OCI-LY1 (cell line): Measurements from ENCODE around the gene PRMT3.

Experiments
- H2AFZ ChIP-seq: fragments of 200-600 bp; sonication (generic), shearing (Covaris generic); 2 replicates; pipeline ENCODE4 v1.6.0; 2014; ENCODE audit warnings: antibody characterized with exemption, mild to moderate bottlenecking, low read length
- H3F3A ChIP-seq: fragments of 200-600 bp; sonication (generic), shearing (Covaris generic); 2 replicates; pipeline ENCODE4 v1.6.0; 2014; ENCODE audit warnings: mild to moderate bottlenecking, antibody characterized with exemption, low read length, moderate library complexity; ENCODE audit not compliant: insufficient read depth
- H3K27ac ChIP-seq: fragments of 200-600 bp; sonication (generic); 2 replicates; pipeline ENCODE4 v1.5.1; 2014; ENCODE audit warnings: low read length, mixed run types, mild to moderate bottlenecking, low read depth; ENCODE audit not compliant: poor library complexity, severe bottlenecking
- H3K27me3 ChIP-seq: fragments of 200-600 bp; sonication (generic); 2 replicates; pipeline ENCODE4 v1.6.0; 2014; ENCODE audit warnings: antibody characterized with exemption, mild to moderate bottlenecking, low read length, moderate library complexity; ENCODE audit not compliant: insufficient read depth
- H3K36me3 ChIP-seq: fragments of 200-600 bp; sonication (generic); 2 replicates; pipeline ENCODE4 v1.6.1; 2014; ENCODE audit warnings: mild to moderate bottlenecking, antibody characterized with exemption, low read length, moderate library complexity, mixed read lengths; ENCODE audit not compliant: insufficient read depth
- H3K4me1 ChIP-seq: fragments of 200-600 bp; sonication (generic); 2 replicates; pipeline ENCODE4 v1.5.1; 2014; ENCODE audit warnings: mild to moderate bottlenecking, low read length, moderate library complexity; ENCODE audit not compliant: insufficient read depth, severe bottlenecking
- H3K4me2 ChIP-seq: fragments of 200-600 bp; sonication (generic), shearing (Covaris generic); 2 replicates; pipeline ENCODE4 v1.6.1; 2014; ENCODE audit warnings: low read length
- H3K4me3 ChIP-seq: fragments of 200-600 bp; sonication (generic); 2 replicates; pipeline ENCODE4 v1.5.1; 2014; ENCODE audit warnings: low read length, low read depth, mild to moderate bottlenecking, mixed read lengths; ENCODE audit not compliant: poor library complexity, severe bottlenecking
- H3K79me2 ChIP-seq: fragments of 200-600 bp; shearing (Covaris generic); 2 replicates; pipeline ENCODE4 v1.6.1; 2016; ENCODE audit warnings: mixed run types, low read length, mixed read lengths; ENCODE audit not compliant: insufficient read depth
- H3K9ac ChIP-seq: fragments of 200-600 bp; sonication (generic), shearing (Covaris generic); 2 replicates; pipeline ENCODE4 v1.6.1; 2014; ENCODE audit warnings: mild to moderate bottlenecking, low read length, mixed read lengths
- H3K9me2 ChIP-seq: fragments of 200-600 bp; sonication (generic), shearing (Covaris generic); 2 replicates; pipeline ENCODE4 v1.6.1; 2014; ENCODE audit warnings: low read depth, mild to moderate bottlenecking, low read length, mixed read lengths
- H3K9me3 ChIP-seq: fragments of 200-600 bp; shearing (Covaris generic); 2 replicates; pipeline ENCODE4 v1.6.1; 2014; ENCODE audit warnings: low read length, mixed read lengths
- H4K20me1 ChIP-seq: fragments of 200-600 bp; sonication (generic), shearing (Covaris generic); 2 replicates; pipeline ENCODE4 v1.6.0; 2016; ENCODE audit warnings: mild to moderate bottlenecking, low read length; ENCODE audit not compliant: insufficient read depth
- EZH2 ChIP-seq: fragments of 200-600 bp; sonication (generic), shearing (Covaris generic); IDR thresholded peaks from 2 replicates; pipeline ENCODE4 v1.8.0; 2017; ENCODE audit warnings: borderline replicate concordance, mixed run types, mild to moderate bottlenecking, antibody characterized with exemption, low read length, moderate library complexity, mixed read lengths
- TF ChIP-seq, protein P1 (sequence below): fragments of 200-600 bp; sonication (generic), shearing (Covaris generic); IDR thresholded peaks from 2 replicates; pipeline ENCODE4 v1.5.1; 2017; ENCODE audit warnings: mild to moderate bottlenecking, antibody characterized with exemption, low read length, moderate library complexity, mixed read lengths

The PRMT3 gene

GRCh38 chr11:20536784-20537183, 149.3 kb downstream of the PRMT3 start:
- no peaks in the 10 kb centered on the region for H3K79me2 ChIP-seq
- H3F3A ChIP-seq, result no peaks in the 10 kb centered on the region
- H3K4me3 ChIP-seq, result no peak overlapping the region
- TF ChIP-seq EZH2, result no peak
- TF ChIP-seq, protein P1, sequence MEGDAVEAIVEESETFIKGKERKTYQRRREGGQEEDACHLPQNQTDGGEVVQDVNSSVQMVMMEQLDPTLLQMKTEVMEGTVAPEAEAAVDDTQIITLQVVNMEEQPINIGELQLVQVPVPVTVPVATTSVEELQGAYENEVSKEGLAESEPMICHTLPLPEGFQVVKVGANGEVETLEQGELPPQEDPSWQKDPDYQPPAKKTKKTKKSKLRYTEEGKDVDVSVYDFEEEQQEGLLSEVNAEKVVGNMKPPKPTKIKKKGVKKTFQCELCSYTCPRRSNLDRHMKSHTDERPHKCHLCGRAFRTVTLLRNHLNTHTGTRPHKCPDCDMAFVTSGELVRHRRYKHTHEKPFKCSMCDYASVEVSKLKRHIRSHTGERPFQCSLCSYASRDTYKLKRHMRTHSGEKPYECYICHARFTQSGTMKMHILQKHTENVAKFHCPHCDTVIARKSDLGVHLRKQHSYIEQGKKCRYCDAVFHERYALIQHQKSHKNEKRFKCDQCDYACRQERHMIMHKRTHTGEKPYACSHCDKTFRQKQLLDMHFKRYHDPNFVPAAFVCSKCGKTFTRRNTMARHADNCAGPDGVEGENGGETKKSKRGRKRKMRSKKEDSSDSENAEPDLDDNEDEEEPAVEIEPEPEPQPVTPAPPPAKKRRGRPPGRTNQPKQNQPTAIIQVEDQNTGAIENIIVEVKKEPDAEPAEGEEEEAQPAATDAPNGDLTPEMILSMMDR, result no peak
- H3K27ac ChIP-seq, result no peak overlapping the region
- no peaks in the 10 kb centered on the region for H4K20me1 ChIP-seq
- no peak overlapping the region for H3K9ac ChIP-seq
- no peaks in the 10 kb centered on the region for H3K27me3 ChIP-seq
- no peak overlapping the region for H2AFZ ChIP-seq
- no peaks in the 10 kb centered on the region for H3K36me3 ChIP-seq
- no peaks in the 10 kb centered on the region for H3K4me1 ChIP-seq
- no peaks in the 10 kb centered on the region for H3K9me3 ChIP-seq
- H3K4me2 ChIP-seq, result no peak overlapping the region
- no peaks in the 10 kb centered on the region for H3K9me2 ChIP-seq

DNA sequence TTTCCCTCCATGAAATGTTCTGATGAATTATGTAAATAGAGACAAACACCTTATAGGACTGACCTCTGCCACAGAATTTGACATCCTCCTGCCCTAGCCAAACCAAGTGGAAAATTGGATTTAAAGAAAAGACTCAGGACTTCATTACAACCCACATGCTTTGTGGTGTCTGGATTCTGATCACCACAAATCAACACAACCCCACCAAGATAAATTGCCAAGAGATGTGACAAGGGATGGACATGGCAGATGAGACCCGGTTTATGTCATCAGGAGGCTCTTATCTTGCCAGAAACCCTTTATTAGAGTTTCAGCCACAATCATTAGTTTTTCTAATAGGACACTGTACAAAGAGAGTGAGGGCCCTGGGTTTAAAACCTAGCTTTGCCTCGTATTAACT, 154.0 kb downstream of the PRMT3 start:
- Histone ChIP-seq H3K4me2 (no peak overlapping the region), H3K4me3 (no peak overlapping the region), H2AFZ (no peak overlapping the region), H4K20me1 (no peaks in the 10 kb centered on the region), H3F3A (no peaks in the 10 kb centered on the region), H3K79me2 (no peaks in the 10 kb centered on the region), H3K9me2 (no peaks in the 10 kb centered on the region), H3K27ac (no peak overlapping the region), H3K4me1 (no peaks in the 10 kb centered on the region), H3K9ac (no peak overlapping the region), H3K9me3 (no peaks in the 10 kb centered on the region), H3K27me3 (no peaks in the 10 kb centered on the region), H3K36me3 (no peaks in the 10 kb centered on the region)
- TF ChIP-seq, protein P1, result no peak
- no peak for TF ChIP-seq EZH2

DNA sequence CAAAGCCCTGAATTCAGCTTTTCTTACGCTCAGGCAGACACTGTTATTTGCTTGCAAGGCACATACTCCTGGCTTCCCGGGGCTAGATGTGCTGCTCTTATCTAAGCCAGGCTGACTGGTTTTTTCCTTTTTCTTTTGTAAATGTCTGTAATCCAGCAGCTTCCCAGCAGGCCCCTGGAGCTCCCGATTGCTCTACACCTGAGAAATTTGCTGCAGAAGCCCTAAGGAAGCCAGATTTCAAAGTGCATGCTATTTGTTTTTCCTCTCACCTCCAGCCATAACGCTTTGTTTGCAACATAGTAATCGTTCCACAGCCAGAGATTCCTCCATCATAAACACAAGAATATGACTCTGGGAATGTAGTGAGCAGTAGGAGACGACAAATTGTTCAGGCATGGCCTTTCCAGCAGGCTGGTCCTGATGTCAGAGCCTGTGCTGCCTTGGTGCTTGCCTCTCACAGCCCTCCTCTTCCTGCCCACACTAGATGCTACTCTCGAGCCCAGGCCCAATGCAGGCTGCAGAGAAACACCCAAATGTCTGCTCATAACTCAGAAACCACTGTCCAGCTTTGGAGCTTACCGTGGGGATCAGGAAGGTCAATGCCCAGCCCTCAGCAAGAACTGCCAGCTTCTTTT, 157.2 kb downstream of the PRMT3 start:
- Histone ChIP-seq H3F3A (no peaks in the 10 kb centered on the region), H3K9me2 (no peaks in the 10 kb centered on the region), H3K4me2 (no peak overlapping the region), H3K36me3 (no peaks in the 10 kb centered on the region), H3K9ac (no peak overlapping the region), H3K9me3 (no peaks in the 10 kb centered on the region), H3K79me2 (no peaks in the 10 kb centered on the region), H3K27me3 (no peaks in the 10 kb centered on the region), H3K4me1 (no peaks in the 10 kb centered on the region), H3K4me3 (no peak overlapping the region), H2AFZ (no peak overlapping the region), H4K20me1 (no peaks in the 10 kb centered on the region), H3K27ac (no peak overlapping the region)
- TF ChIP-seq EZH2, result no peak
- TF ChIP-seq, protein P1, result no peak
